Right atrium auricular region (tissue), 2 donors: ENCODE measurements around the gene ZNF668. TPM values are rescaled to one million over a fixed set of nuclear protein-coding genes. Genes with fewer than 3 reads are reported as not detected.

Experiments
- DNase-seq: peaks from one replicate; pipeline ENCODE4 v3.0.0-alpha.2; 2019; ENCODE audit warnings: low spot score
- H3K27ac ChIP-seq, 2 donors: fragments of 200-600 bp; sonication (generic); 1 replicate in 1 of 2; 2 replicates in 1 of 2; pipeline ENCODE4 v1.5.1; 2016 to 2019
- H3K27me3 ChIP-seq, 2 donors: fragments of 200-600 bp; sonication (generic); one replicate each; pipeline versions ENCODE4 v1.5.1 to v1.6.0; 2017 to 2019
- H3K36me3 ChIP-seq: fragments of 200-600 bp; sonication (generic); one replicate; pipeline ENCODE4 v1.5.1; 2016
- H3K4me1 ChIP-seq, 2 donors: fragments of 200-600 bp; sonication (generic); one replicate each; pipeline versions ENCODE4 v1.5.1 to v1.6.0; 2017 to 2019
- H3K4me3 ChIP-seq, 2 donors: fragments of 200-600 bp; sonication (generic); 1 replicate in 1 of 2; 2 replicates in 1 of 2; pipeline ENCODE4 v1.5.1; 2017 to 2019; ENCODE audit warnings: mild to moderate bottlenecking in 1 of 2, moderate library complexity in 1 of 2
- H3K9me3 ChIP-seq, 2 donors: fragments of 200-600 bp; sonication (generic); one replicate each; pipeline ENCODE4 v1.5.1; 2019
- total RNA-seq, 2 donors: library from RNA; depleted of rRNA; stranded (reverse); fragments of >200 nt; gene quantifications; one replicate each; pipeline ENCODE4 v1.1.0, GENCODE V29; 2016
- TF ChIP-seq, protein P1 (sequence below), 2 donors: fragments of 200-600 bp; sonication (generic); IDR thresholded peaks; one replicate each; pipeline ENCODE4 v1.5.1; 2019; ENCODE audit warnings: antibody characterized with exemption in 2 of 2

The ZNF668 gene
- total RNA-seq, 2 donors from 2014 or later = 7.4 to 9.2 TPM

DNA sequence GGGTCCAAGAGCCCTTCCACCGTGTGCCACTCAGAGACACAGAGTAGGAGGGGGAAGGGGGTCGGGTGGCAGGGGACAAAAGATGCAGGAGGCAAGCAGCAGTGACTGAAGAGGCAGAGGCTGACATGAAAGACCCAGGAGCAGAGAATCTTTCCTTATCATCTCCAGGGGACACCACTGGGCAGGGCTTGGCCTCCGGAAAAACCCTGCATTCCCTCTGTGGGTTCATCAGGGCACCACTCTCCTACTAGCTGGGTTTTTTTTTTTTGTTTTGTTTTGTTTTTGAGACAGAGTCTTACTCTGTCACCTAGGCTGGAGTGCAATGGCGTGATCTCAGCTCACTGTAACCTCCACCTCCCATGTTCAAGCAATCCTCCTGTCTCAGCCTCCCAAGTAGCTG lies 42.8 kb downstream of the ZNF668 start:
- no peak overlapping the region for H3K4me3 ChIP-seq
- peaks cover 0 to 15% of the 10 kb centered on the region in 2 donors for H3K4me1 ChIP-seq
- peaks cover 20% of the 10 kb centered on the region for H3K36me3 ChIP-seq
- no peaks in the 10 kb centered on the region for H3K27me3 ChIP-seq
- no peak for DNase-seq
- no peaks in the 10 kb centered on the region for H3K9me3 ChIP-seq
- TF ChIP-seq, protein P1, sequence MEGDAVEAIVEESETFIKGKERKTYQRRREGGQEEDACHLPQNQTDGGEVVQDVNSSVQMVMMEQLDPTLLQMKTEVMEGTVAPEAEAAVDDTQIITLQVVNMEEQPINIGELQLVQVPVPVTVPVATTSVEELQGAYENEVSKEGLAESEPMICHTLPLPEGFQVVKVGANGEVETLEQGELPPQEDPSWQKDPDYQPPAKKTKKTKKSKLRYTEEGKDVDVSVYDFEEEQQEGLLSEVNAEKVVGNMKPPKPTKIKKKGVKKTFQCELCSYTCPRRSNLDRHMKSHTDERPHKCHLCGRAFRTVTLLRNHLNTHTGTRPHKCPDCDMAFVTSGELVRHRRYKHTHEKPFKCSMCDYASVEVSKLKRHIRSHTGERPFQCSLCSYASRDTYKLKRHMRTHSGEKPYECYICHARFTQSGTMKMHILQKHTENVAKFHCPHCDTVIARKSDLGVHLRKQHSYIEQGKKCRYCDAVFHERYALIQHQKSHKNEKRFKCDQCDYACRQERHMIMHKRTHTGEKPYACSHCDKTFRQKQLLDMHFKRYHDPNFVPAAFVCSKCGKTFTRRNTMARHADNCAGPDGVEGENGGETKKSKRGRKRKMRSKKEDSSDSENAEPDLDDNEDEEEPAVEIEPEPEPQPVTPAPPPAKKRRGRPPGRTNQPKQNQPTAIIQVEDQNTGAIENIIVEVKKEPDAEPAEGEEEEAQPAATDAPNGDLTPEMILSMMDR (IDR thresholded peaks at IDR 0.05) = no peak
- no peak overlapping the region for H3K27ac ChIP-seq

GRCh38 chr16:31029272-31029671 lies 44.8 kb downstream of the ZNF668 start:
- H3K4me3 ChIP-seq = no peak overlapping the region
- no peaks in the 10 kb centered on the region for H3K36me3 ChIP-seq
- TF ChIP-seq, protein P1 (IDR thresholded peaks at IDR 0.05) = no peak
- peaks cover 0 to 8% of the 10 kb centered on the region in 2 donors for H3K4me1 ChIP-seq
- no peaks in the 10 kb centered on the region for H3K27me3 ChIP-seq
- no peak overlapping the region for H3K27ac ChIP-seq
- DNase-seq = no peak
- H3K9me3 ChIP-seq = no peaks in the 10 kb centered on the region

DNA sequence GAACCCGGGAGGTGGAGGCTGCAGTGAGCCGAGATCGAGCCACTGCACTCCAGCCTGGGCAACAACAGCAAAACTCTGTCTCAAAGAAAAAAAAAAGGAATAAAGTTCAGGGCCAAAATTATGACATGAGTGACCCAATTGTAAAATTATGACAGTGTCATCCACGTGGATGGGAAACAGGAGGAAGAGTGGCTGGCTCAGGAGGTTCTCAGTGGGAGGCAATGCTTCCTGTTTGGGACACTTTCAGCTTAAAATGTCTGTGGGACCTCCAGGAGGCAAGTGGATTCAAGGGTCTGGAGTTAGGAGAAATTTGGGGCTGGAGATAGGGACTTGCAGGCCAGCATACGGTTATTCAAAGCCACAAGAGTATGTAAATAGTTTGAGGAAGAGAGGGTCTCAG lies 48.7 kb downstream of the ZNF668 start:
- Histone ChIP-seq H3K27ac (no peak overlapping the region), H3K4me3 (no peak overlapping the region), H3K4me1 (no peaks in the 10 kb centered on the region), H3K9me3 (no peaks in the 10 kb centered on the region), H3K36me3 (no peaks in the 10 kb centered on the region), H3K27me3 (no peaks in the 10 kb centered on the region)
- TF ChIP-seq, protein P1 (IDR thresholded peaks at IDR 0.05) = no peak
- no peak for DNase-seq

DNA sequence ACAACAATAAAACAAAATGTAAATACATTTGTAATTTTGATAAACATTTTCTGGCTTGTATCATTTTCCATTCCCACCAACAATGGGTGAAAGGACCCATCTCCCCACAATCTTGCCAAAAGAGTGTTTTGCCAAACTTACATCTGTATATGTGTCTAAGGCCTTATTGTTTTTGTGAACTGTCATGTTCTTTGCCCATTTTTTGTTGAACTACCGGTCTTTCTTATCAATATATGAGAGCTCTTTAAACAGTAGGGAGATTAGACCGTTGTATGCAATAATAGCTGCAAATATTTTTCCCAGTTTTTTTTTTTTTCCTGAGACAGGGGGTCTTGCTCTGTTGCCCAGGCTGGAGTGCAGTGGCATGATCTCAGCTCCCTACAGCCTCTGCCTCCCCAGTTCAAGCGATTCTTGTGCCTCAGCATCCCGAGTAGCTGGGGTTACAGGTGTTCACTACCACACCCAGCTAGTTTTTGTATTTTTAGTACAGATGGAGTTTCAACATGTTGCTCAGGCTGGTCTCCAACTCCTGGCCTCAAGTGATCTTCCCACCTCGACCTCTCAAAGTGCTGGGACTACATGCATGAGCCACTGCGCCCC lies 50.3 kb downstream of the ZNF668 start:
- H3K27ac ChIP-seq = no peak overlapping the region
- H3K4me3 ChIP-seq = no peak overlapping the region

GRCh38 chr16:31023252-31023602 lies 50.8 kb downstream of the ZNF668 start:
- H3K27ac ChIP-seq = no peak overlapping the region
- DNase-seq = no peak
- no peaks in the 10 kb centered on the region for H3K36me3 ChIP-seq
- H3K4me1 ChIP-seq = no peaks in the 10 kb centered on the region
- H3K4me3 ChIP-seq = no peak overlapping the region
- H3K9me3 ChIP-seq = no peaks in the 10 kb centered on the region
- TF ChIP-seq, protein P1 (IDR thresholded peaks at IDR 0.05) = no peak
- no peaks in the 10 kb centered on the region for H3K27me3 ChIP-seq

More for the DNA sequence above, 50.3 kb downstream of the ZNF668 start:
- Histone ChIP-seq H3K36me3 (no peaks in the 10 kb centered on the region), H3K27me3 (no peaks in the 10 kb centered on the region), H3K9me3 (no peaks in the 10 kb centered on the region), H3K4me1 (no peaks in the 10 kb centered on the region)
- no peak for DNase-seq
- TF ChIP-seq, protein P1 (IDR thresholded peaks at IDR 0.05) = no peak
